OCI-LY7 (cell line): ENCODE results near the gene MPV17L. TPM values are rescaled to one million over a fixed set of nuclear protein-coding genes. Genes with fewer than 3 reads are reported as not detected.
"Not testable (repeated sequence)": the region's sequence is repeated elsewhere in the genome, so short reads cannot be mapped to it uniquely, and the experiment has no call there.

Experiments used
- Bru-seq: library from RNA; stranded (reverse); fragments of 400-500 nt; gene quantifications from one replicate; lab custom pipeline; 2021; lab: Mats Ljungman, UMichigan
- BruChase-seq, 2 experiments: library from RNA; stranded (reverse); fragments of 400-500 nt; gene quantifications; one replicate each; lab custom pipeline; 2021; lab: Mats Ljungman, UMichigan
- BruUV-seq: library from RNA; stranded (reverse); fragments of 400-500 nt; replicated peaks from 2 replicates; lab custom pipeline; 2021; lab: Mats Ljungman, UMichigan
- CTCF ChIA-PET: fragments of 300-600 bp; sonication (Branson Sonifier 250); formaldehyde crosslinking; loops from one replicate; lab custom pipeline; 2022; ENCODE audit warnings: antibody characterized with exemption; ENCODE audit not compliant: unreplicated experiment; lab: Charles Lee
- POLR2A ChIA-PET: fragments of 300-600 bp; sonication (Branson Sonifier 250); formaldehyde crosslinking; loops from one replicate; lab custom pipeline; 2022; ENCODE audit warnings: antibody characterized with exemption; lab: Charles Lee
- DNase-seq: peaks from one replicate; pipeline ENCODE4 v3.0.0-alpha.2; 2015; ENCODE audit warnings: low spot score
- H2AFZ ChIP-seq: fragments of 200-600 bp; sonication (generic), shearing (Covaris generic); 2 replicates; pipeline ENCODE4 v1.6.1; 2014; ENCODE audit warnings: mild to moderate bottlenecking, antibody characterized with exemption, low read length, moderate library complexity
- H3K27ac ChIP-seq: fragments of 200-600 bp; sonication (generic); 2 replicates; pipeline ENCODE4 v1.5.1; 2014; ENCODE audit warnings: mixed run types, low read depth, mild to moderate bottlenecking, moderate library complexity, low read length, inconsistent platforms; ENCODE audit not compliant: poor library complexity, severe bottlenecking
- H3K36me3 ChIP-seq: fragments of 200-600 bp; sonication (generic); 2 replicates; pipeline ENCODE4 v1.6.1; 2014; ENCODE audit warnings: mild to moderate bottlenecking, antibody characterized with exemption, low read length, moderate library complexity, mixed read lengths; ENCODE audit not compliant: insufficient read depth
- H3K4me1 ChIP-seq: fragments of 200-600 bp; sonication (generic); 2 replicates; pipeline ENCODE4 v1.5.1; 2014; ENCODE audit warnings: mild to moderate bottlenecking, low read length; ENCODE audit not compliant: insufficient read depth, poor library complexity, severe bottlenecking
- H3K4me2 ChIP-seq: fragments of 200-600 bp; sonication (generic); 2 replicates; pipeline ENCODE4 v1.6.1; 2014; ENCODE audit warnings: mild to moderate bottlenecking, low read length
- H3K4me3 ChIP-seq: fragments of 200-600 bp; sonication (generic); 2 replicates; pipeline ENCODE4 v1.5.1; 2014; ENCODE audit warnings: mild to moderate bottlenecking, low read depth, low read length; ENCODE audit not compliant: poor library complexity, severe bottlenecking
- H3K79me2 ChIP-seq: fragments of 200-600 bp; sonication (generic); 2 replicates; pipeline ENCODE4 v1.6.1; 2016; ENCODE audit warnings: low read depth, mild to moderate bottlenecking, low read length, moderate library complexity, mixed read lengths; ENCODE audit not compliant: insufficient read depth
- H3K9me2 ChIP-seq: fragments of 200-600 bp; sonication (generic); 2 replicates; pipeline ENCODE4 v1.6.1; 2016; ENCODE audit warnings: mild to moderate bottlenecking, low read length, mixed read lengths; ENCODE audit not compliant: insufficient read depth
- H3K9me3 ChIP-seq: fragments of 200-600 bp; sonication (generic); 2 replicates; pipeline ENCODE4 v1.6.1; 2014; ENCODE audit warnings: mild to moderate bottlenecking, mixed run types, low read length, mixed read lengths
- H4K20me1 ChIP-seq: fragments of 200-600 bp; sonication (generic); 2 replicates; pipeline ENCODE4 v1.6.1; 2014; ENCODE audit warnings: mild to moderate bottlenecking, antibody characterized with exemption, low read length, moderate library complexity, mixed read lengths; ENCODE audit not compliant: insufficient read depth
- intact Hi-C: fragments of 100-400 bp; cut with micrococcal nuclease; formaldehyde crosslinking; loops from one replicate; pipeline ENCODE4 v1.10.0; 2022; ENCODE audit not compliant: unreplicated experiment
- long read RNA-seq: library from polyadenylated mRNA; stranded (forward); transcript quantifications from one replicate; pipeline ENCODE4 v2.0.0, GENCODE V29; 2022
- total RNA-seq, 2 experiments: library from RNA; depleted of rRNA in 1 of 2; stranded (reverse); fragments of >200 nt in 1 of 2; shearing (Covaris generic) in 1 of 2; gene quantifications; 2 replicates each; pipeline ENCODE4 v1.2.3, GENCODE V29; 2014 to 2022

MPV17L gene
- total RNA-seq (2014; rRNA removed; shearing (Covaris generic)) (not detected in 2 replicates), total RNA-seq (2022) (0.08 TPM in 1 of 2 replicates, not detected in the other), Bru-seq, nascent RNA (not detected), BruChase-seq, experiment 1, labeled RNA remaining after a 6-hour chase (not detected), BruChase-seq, experiment 2, labeled RNA remaining after a 2-hour chase (not detected)
- long read RNA-seq = 0 reads

DNA sequence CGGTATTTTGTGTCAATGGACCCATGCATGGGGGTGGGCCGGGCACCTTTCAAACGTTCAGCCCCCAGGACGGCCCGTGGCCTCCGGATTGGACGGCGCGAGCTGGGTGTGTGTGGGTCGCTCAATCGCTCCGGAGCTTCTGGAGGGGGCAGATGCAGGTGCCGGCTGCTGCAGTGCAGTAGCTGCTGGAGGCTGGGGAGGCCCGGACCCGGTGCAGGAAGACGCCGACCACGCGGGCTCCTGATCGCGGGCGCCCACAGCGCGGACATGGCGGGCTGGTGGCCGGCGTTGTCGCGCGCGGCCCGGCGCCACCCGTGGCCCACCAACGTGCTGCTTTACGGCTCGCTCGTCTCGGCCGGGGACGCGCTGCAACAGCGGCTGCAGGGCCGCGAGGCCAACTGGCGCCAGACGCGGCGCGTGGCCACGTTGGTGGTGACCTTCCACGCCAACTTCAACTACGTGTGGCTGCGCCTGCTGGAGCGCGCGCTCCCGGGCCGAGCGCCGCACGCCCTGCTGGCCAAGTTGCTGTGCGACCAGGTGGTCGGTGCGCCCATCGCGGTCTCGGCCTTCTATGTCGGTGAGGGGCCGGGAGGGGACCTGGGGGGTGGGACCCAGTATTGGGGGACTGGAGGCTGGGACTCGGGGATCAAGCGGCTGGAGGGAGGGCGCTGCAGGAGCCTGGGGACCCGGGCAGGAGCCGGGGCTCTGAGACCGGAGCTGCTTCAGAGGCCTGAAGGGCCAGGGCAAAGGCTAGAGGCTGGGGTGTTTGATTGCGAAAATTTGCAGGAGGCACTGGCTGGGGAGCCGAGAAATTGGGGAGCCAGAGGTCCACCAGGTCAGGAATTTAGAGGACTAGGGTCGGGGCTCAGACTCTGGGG, at the start of gene MPV17L:
MPV17L (plus strand) TSS at position 124 of the 878 bp plus-strand sequence; CDS start at position 268, 144 bp downstream.
- H3K36me3 ChIP-seq, POLR2A ChIA-PET: not testable (repeated sequence)

DNA sequence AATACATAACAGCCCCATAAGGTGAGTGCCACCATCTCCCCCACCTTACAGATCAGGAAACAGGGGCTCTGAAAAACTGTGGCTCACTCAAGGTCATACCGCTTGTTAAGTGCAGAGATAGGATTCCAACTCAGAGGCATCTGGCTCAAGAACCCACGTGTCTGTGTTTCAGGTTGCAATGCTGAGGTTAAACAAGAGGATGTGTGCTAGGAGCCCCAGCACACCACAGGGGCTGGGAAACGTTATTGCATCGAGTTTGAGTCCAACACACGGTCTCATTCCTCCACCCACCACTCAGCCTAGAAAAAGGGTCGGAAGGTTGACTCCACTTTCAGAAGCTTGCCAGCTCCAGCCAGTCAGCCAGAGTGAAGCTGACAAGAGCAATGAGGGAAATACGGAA, 46.8 kb upstream of the MPV17L start:
- H3K9me2 ChIP-seq, H3K9me3 ChIP-seq, DNase-seq, CTCF ChIA-PET, POLR2A ChIA-PET, H3K27ac ChIP-seq, H2AFZ ChIP-seq, H3K4me3 ChIP-seq, H3K4me1 ChIP-seq, H3K36me3 ChIP-seq, BruUV-seq, intact Hi-C loops, H4K20me1 ChIP-seq, H3K4me2 ChIP-seq, H3K79me2 ChIP-seq: not testable (repeated sequence)

More for the DNA sequence above, at the start of gene MPV17L:
- intact Hi-C loops, H3K79me2 ChIP-seq, H3K27ac ChIP-seq, H3K4me1 ChIP-seq, H2AFZ ChIP-seq, H3K4me3 ChIP-seq, BruUV-seq, DNase-seq, H3K9me2 ChIP-seq, CTCF ChIA-PET, H3K4me2 ChIP-seq, H4K20me1 ChIP-seq, H3K9me3 ChIP-seq: not testable (repeated sequence)

- H3K9me2 ChIP-seq, H3K4me3 ChIP-seq, DNase-seq, H3K27ac ChIP-seq, BruUV-seq, H3K79me2 ChIP-seq, H3K9me3 ChIP-seq, H2AFZ ChIP-seq, H3K36me3 ChIP-seq, CTCF ChIA-PET, H3K4me2 ChIP-seq, intact Hi-C loops, POLR2A ChIA-PET, H4K20me1 ChIP-seq, H3K4me1 ChIP-seq: not testable (repeated sequence)
Observed at GRCh38 chr16:15351251-15351650, 44.3 kb upstream of the MPV17L start.

DNA sequence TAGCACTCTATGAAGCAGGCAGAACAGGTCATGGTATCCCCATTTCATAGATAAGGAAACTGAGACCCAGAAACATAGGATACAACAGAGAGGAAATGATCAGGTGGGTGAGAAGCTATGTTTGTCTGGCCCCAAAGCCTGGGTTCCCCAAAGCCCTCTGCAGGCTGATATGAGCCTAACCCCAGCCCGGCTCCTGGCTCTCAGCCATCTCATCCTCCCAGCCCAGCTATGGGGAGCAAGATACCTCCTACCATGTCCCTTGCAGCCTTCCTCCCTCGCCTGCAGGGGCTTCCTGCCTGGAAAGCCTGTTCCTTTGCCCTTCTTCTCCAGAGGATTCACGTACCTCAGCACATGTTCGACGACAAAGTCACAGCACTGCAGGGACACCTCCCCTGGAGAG, 43.8 kb upstream of the MPV17L start:
- BruUV-seq, DNase-seq, POLR2A ChIA-PET, H2AFZ ChIP-seq, H3K9me3 ChIP-seq, CTCF ChIA-PET, intact Hi-C loops, H4K20me1 ChIP-seq, H3K4me1 ChIP-seq, H3K4me3 ChIP-seq, H3K4me2 ChIP-seq, H3K36me3 ChIP-seq, H3K9me2 ChIP-seq, H3K27ac ChIP-seq, H3K79me2 ChIP-seq: not testable (repeated sequence)

DNA sequence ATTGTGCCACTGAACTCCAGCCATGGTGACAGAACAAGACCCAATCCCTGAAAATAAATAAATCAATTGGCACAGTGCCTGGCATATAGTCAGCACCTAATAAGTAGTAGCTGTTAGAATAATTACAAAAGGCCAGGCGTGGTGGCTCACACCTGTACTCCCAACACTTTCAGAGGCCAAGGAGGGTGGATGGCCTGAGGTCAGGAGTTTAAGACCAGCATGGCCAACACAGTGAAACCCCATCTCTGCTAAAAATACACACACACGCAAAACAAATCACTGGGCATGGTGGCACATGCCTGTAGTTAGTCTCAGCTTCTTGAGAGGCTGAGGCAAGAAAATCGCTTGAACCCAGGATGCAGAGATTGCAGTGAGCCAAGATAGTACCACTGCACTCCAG, 42.7 kb upstream of the MPV17L start:
- H4K20me1 ChIP-seq, H3K79me2 ChIP-seq, H3K36me3 ChIP-seq, CTCF ChIA-PET, H3K4me1 ChIP-seq, H3K27ac ChIP-seq, BruUV-seq, H3K9me2 ChIP-seq, H3K9me3 ChIP-seq, intact Hi-C loops, H2AFZ ChIP-seq, H3K4me2 ChIP-seq, H3K4me3 ChIP-seq, POLR2A ChIA-PET, DNase-seq: not testable (repeated sequence)

DNA sequence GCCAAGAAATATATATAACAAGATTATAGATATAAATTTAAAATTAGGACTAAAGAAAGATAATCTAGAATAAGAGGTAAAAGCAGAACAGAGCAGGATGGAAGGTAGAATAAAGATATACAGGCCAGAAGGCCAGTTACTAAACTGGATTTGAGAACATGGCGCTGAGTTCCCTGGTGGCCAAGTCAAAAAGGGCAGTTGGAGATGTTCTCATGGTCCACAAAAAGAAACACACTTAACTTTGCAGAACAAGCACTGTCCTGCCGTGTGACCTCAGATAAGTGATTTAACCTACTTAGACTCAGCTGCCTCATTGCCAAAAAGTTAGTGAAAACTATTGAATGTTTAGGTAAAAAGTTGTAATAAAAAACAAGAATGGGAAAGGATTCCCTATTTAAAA, 40.7 kb upstream of the MPV17L start:
- H3K4me1 ChIP-seq, CTCF ChIA-PET, H3K9me2 ChIP-seq, H3K9me3 ChIP-seq, H3K79me2 ChIP-seq, DNase-seq, H2AFZ ChIP-seq, H3K4me2 ChIP-seq, POLR2A ChIA-PET, intact Hi-C loops, H3K36me3 ChIP-seq, BruUV-seq, H4K20me1 ChIP-seq, H3K27ac ChIP-seq, H3K4me3 ChIP-seq: not testable (repeated sequence)
